Loucy (cell line): Measurements from ENCODE around the gene PROSER2.

ENCODE experiments used
- H2AFZ ChIP-seq: fragments of 200-600 bp; sonication (generic); 2 replicates; pipeline ENCODE4 v1.6.0; 2016; ENCODE audit warnings: antibody characterized with exemption, mild to moderate bottlenecking, low read length, moderate library complexity
- H3F3A ChIP-seq: fragments of 200-600 bp; 2 replicates; pipeline ENCODE4 v1.6.0; 2016; ENCODE audit warnings: antibody characterized with exemption, low read depth, mild to moderate bottlenecking
- H3K27me3 ChIP-seq: fragments of 200-600 bp; sonication (generic); 2 replicates; pipeline ENCODE4 v1.6.1; 2014; ENCODE audit warnings: low read length, mild to moderate bottlenecking; ENCODE audit not compliant: insufficient read depth, poor library complexity, severe bottlenecking
- H3K36me3 ChIP-seq: fragments of 200-600 bp; sonication (generic); 2 replicates; pipeline ENCODE4 v1.6.1; 2016; ENCODE audit warnings: low read length; ENCODE audit not compliant: insufficient read depth
- H3K4me1 ChIP-seq: fragments of 200-600 bp; sonication (generic); 2 replicates; pipeline ENCODE4 v1.5.1; 2014; ENCODE audit warnings: low read length, mild to moderate bottlenecking; ENCODE audit not compliant: insufficient read depth, poor library complexity, severe bottlenecking
- H3K4me2 ChIP-seq: fragments of 200-600 bp; sonication (generic); 2 replicates; pipeline ENCODE4 v1.6.0; 2014; ENCODE audit warnings: antibody characterized with exemption, low read length, low read depth, mild to moderate bottlenecking; ENCODE audit not compliant: poor library complexity, severe bottlenecking
- H3K4me3 ChIP-seq: fragments of 200-600 bp; sonication (generic); 2 replicates; pipeline ENCODE4 v1.5.1; 2014; ENCODE audit warnings: low read length, mild to moderate bottlenecking, mixed read lengths; ENCODE audit not compliant: poor library complexity, severe bottlenecking
- H3K79me2 ChIP-seq: fragments of 200-600 bp; sonication (generic); 2 replicates; pipeline ENCODE4 v1.6.1; 2014; ENCODE audit warnings: low read length; ENCODE audit not compliant: insufficient read depth
- H3K9ac ChIP-seq: fragments of 200-600 bp; sonication (generic); 2 replicates; pipeline ENCODE4 v1.6.0; 2014; ENCODE audit warnings: mild to moderate bottlenecking, low read depth, low read length, moderate library complexity; ENCODE audit not compliant: poor library complexity, severe bottlenecking
- H3K9me2 ChIP-seq: fragments of 200-600 bp; sonication (generic); replicated peaks from 2 replicates; pipeline ENCODE4 v1.6.1; 2016; ENCODE audit warnings: low read depth, low read length, mixed read lengths
- H3K9me3 ChIP-seq: fragments of 200-600 bp; sonication (generic); 2 replicates; pipeline ENCODE4 v1.6.1; 2014; ENCODE audit warnings: mild to moderate bottlenecking, antibody characterized with exemption, low read length, low read depth; ENCODE audit not compliant: insufficient read depth
- H4K20me1 ChIP-seq: fragments of 200-600 bp; sonication (generic); 2 replicates; pipeline ENCODE4 v1.6.0; 2014; ENCODE audit warnings: antibody characterized with exemption, low read length, mild to moderate bottlenecking; ENCODE audit not compliant: insufficient read depth, poor library complexity, severe bottlenecking
- EZH2phosphoT487 ChIP-seq: fragments of 200-600 bp; IDR thresholded peaks from 2 replicates; pipeline ENCODE4 v1.6.1; 2018; ENCODE audit warnings: antibody characterized with exemption, mild to moderate bottlenecking, moderate library complexity, borderline replicate concordance
- TF ChIP-seq, protein P1 (sequence below): fragments of 200-600 bp; sonication (generic); conservative IDR thresholded peaks from 2 replicates; pipeline ENCODE4 v1.5.1; 2014; ENCODE audit warnings: mild to moderate bottlenecking, antibody characterized with exemption, low read length

Gene PROSER2

DNA sequence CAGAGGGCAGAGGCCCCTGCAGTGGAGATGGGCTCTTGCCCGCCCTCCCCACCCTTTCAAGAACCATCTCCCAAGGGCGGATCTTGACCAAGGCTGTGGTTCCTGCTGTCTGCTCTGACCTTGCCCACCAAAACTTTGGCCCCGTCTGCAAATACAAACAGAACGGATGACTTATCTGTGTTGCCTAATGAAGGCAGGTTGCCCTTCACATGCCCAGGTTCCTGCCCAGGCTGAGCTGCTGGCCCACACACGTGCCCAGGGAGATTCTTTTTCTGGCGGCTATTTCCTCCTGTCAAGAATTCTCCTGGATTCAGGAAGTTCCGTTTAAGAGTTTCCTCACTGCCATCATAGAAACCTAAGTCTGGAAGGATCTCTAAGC, 78.3 kb downstream of the PROSER2 start:
- Histone ChIP-seq H3K9me3 (no peaks in the 10 kb centered on the region), H2AFZ (no peak overlapping the region), H3K79me2 (no peaks in the 10 kb centered on the region), H3K4me3 (no peak overlapping the region), H3K4me2 (no peak overlapping the region), H3K27me3 (no peaks in the 10 kb centered on the region), H3K4me1 (peaks cover 2% of the 10 kb centered on the region), H3K36me3 (no peaks in the 10 kb centered on the region), H3K9me2 (no peaks in the 10 kb centered on the region), H3K9ac (no peak overlapping the region), H4K20me1 (no peaks in the 10 kb centered on the region), H3F3A (no peaks in the 10 kb centered on the region)
- TF ChIP-seq, protein P1, sequence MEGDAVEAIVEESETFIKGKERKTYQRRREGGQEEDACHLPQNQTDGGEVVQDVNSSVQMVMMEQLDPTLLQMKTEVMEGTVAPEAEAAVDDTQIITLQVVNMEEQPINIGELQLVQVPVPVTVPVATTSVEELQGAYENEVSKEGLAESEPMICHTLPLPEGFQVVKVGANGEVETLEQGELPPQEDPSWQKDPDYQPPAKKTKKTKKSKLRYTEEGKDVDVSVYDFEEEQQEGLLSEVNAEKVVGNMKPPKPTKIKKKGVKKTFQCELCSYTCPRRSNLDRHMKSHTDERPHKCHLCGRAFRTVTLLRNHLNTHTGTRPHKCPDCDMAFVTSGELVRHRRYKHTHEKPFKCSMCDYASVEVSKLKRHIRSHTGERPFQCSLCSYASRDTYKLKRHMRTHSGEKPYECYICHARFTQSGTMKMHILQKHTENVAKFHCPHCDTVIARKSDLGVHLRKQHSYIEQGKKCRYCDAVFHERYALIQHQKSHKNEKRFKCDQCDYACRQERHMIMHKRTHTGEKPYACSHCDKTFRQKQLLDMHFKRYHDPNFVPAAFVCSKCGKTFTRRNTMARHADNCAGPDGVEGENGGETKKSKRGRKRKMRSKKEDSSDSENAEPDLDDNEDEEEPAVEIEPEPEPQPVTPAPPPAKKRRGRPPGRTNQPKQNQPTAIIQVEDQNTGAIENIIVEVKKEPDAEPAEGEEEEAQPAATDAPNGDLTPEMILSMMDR = no peak
- TF ChIP-seq EZH2phosphoT487 = no peak

DNA sequence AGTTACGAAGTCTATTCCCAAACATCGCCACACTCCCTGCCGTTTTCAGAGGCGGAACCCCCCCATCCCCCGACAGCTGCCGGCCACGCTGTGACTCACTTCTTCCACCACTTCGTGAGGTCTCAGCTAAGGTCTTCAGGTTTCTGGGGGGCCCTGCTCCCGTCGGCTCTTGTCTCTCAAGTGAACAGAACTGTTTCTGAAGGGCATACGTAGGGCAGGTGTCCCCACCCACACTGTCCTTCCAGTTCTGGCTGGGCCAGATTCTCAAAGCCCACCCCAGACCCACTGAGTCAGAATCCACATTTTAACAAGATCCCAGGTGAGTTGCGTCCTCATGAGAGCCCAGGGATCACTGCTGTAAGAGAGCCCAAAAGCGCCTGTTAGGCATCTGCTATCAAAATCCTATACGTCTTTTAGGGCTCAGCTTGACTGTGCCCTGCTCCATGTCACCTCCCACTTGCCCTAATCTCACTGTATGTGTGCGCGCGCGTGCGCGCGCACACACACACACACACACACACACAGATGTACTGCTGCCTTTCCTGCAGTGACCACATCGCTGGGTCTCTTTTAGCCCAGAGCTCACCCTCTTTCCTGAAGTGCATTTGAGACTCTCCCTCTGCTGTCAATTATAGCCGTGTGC, 78.8 kb downstream of the PROSER2 start:
- Histone ChIP-seq H3K79me2 (no peaks in the 10 kb centered on the region), H3K4me2 (no peak overlapping the region), H3K9me2 (no peaks in the 10 kb centered on the region), H3F3A (no peaks in the 10 kb centered on the region), H3K36me3 (no peaks in the 10 kb centered on the region), H3K4me3 (no peak overlapping the region), H3K9ac (no peak overlapping the region), H3K27me3 (no peaks in the 10 kb centered on the region), H4K20me1 (no peaks in the 10 kb centered on the region), H2AFZ (no peak overlapping the region), H3K9me3 (no peaks in the 10 kb centered on the region), H3K4me1 (peaks cover 7% of the 10 kb centered on the region)
- no peak for TF ChIP-seq EZH2phosphoT487
- TF ChIP-seq, protein P1 = no peak

DNA sequence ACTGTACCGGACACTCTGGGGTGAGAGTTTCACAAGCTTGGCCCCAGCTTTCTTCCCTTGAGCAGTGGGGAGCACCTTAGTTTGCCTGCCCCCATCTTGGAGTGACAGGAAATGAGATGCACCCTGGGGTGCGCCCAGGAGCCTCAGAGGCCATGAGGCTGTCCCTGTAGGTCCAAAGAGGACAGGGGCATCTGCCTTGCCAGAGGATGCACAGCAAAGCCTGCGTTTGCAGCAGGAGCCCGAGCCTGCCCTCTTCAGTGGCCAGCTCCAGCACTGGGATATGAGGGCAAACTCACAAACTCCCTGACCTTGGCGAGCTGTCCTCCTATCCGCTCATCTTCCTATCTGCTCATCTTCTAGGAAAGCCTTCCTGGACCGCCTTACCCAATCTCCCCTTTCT, 79.5 kb downstream of the PROSER2 start:
- Histone ChIP-seq H3K4me3 (no peak overlapping the region), H3K36me3 (no peaks in the 10 kb centered on the region), H3K4me2 (no peak overlapping the region), H2AFZ (no peak overlapping the region), H4K20me1 (no peaks in the 10 kb centered on the region), H3K9ac (no peak overlapping the region), H3K9me3 (no peaks in the 10 kb centered on the region), H3K9me2 (no peaks in the 10 kb centered on the region), H3F3A (no peaks in the 10 kb centered on the region), H3K79me2 (no peaks in the 10 kb centered on the region), H3K4me1 (peaks cover 8% of the 10 kb centered on the region), H3K27me3 (no peaks in the 10 kb centered on the region)
- no peak for TF ChIP-seq EZH2phosphoT487
- TF ChIP-seq, protein P1 = no peak
